Vagina (tissue), 2 donors: ENCODE results near the gene ZFP69. TPM values are rescaled to one million over a fixed set of nuclear protein-coding genes. Genes with fewer than 3 reads are reported as not detected.
"Not testable (repeated sequence)": the region's sequence is repeated elsewhere in the genome, so short reads cannot be mapped to it uniquely, and the experiment has no call there.

Experiments used
- DNase-seq, 2 donors: peaks; one replicate each; pipeline ENCODE4 v3.0.0-alpha.2; 2017; ENCODE audit errors: extremely low spot score in 2 of 2
- H3K27ac ChIP-seq: fragments of 200-600 bp; sonication (generic); one replicate; pipeline ENCODE4 v1.5.1; 2019
- H3K27me3 ChIP-seq: fragments of 200-600 bp; sonication (generic); one replicate; pipeline ENCODE4 v1.5.1; 2019
- H3K36me3 ChIP-seq, 2 donors: fragments of 200-600 bp; sonication (generic); one replicate each; pipeline ENCODE4 v1.5.1; 2017 to 2019
- H3K4me1 ChIP-seq: fragments of 200-600 bp; sonication (generic); one replicate; pipeline ENCODE4 v1.5.1; 2019
- H3K4me3 ChIP-seq, 2 donors: fragments of 200-600 bp; sonication (generic); 1 replicate in 1 of 2; 2 replicates in 1 of 2; pipeline ENCODE4 v1.5.1; 2016 to 2019
- H3K9me3 ChIP-seq: fragments of 200-600 bp; sonication (generic); one replicate; pipeline ENCODE4 v1.5.1; 2019
- POLR2A ChIP-seq, 2 donors: fragments of 450-650 bp; IDR thresholded peaks; one replicate each; pipeline ENCODE4 v1.6.1; 2017; ENCODE audit warnings: antibody characterized with exemption in 2 of 2, mild to moderate bottlenecking in 2 of 2, moderate library complexity in 2 of 2
- POLR2AphosphoS5 ChIP-seq, 2 donors: sonication (generic); formaldehyde crosslinking; IDR thresholded peaks; one replicate each; pipeline ENCODE4 v1.9.0; 2017; ENCODE audit warnings: antibody characterized with exemption in 2 of 2, mild to moderate bottlenecking in 2 of 2, low read depth in 1 of 2; ENCODE audit not compliant: insufficient read depth in 1 of 2
- intact Hi-C: fragments of 100-400 bp; cut with DNase I; formaldehyde crosslinking; loops from one replicate; pipeline ENCODE4 v1.15.1; 2023
- total RNA-seq: library from RNA; depleted of rRNA; stranded (reverse); fragments of >200 nt; gene quantifications from one replicate; pipeline ENCODE4 v1.2.3, GENCODE V29; 2016
- TF ChIP-seq, protein P1 (sequence below), 3 experiments: fragments of 450-650 bp in 2 of 3; fragments of 200-600 bp in 1 of 3; sonication (generic) in 1 of 3; IDR thresholded peaks; one replicate each; pipeline ENCODE4 v1.5.1; 2017 to 2019; ENCODE audit warnings: antibody characterized with exemption in 3 of 3, mild to moderate bottlenecking in 2 of 3, moderate library complexity in 2 of 3

Gene ZFP69
- total RNA-seq, 1 donor from 2014 or later, result 4.9 TPM

DNA sequence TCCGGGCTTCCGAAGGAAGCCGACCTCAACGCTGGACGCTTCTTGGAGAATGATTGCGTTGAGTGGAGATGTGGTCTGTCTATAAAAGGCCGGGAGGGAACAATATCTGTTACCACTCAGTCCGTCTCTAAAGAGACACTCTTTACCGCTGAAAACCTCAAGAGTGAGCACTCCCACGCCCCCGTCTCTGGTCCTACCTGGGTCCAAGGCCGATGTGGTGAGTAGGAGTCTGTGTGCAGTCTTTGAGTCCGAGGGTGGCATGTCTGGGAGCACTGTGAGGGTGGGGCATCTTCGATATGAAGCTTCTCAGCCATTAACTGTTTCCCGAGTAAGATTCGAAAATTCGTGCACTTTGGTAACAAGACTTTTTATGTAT lies 576 bp downstream of the ZFP69 start:
- intact Hi-C loops, result no loop called here
- no peak for DNase-seq
- TF ChIP-seq POLR2A (IDR thresholded peaks at IDR 0.05) (no peak), POLR2AphosphoS5 (IDR thresholded peaks at IDR 0.05; ENCODE audit: insufficient read depth in 1 of 2, low read depth in 1 of 2) (no peak)
- TF ChIP-seq, protein P1, sequence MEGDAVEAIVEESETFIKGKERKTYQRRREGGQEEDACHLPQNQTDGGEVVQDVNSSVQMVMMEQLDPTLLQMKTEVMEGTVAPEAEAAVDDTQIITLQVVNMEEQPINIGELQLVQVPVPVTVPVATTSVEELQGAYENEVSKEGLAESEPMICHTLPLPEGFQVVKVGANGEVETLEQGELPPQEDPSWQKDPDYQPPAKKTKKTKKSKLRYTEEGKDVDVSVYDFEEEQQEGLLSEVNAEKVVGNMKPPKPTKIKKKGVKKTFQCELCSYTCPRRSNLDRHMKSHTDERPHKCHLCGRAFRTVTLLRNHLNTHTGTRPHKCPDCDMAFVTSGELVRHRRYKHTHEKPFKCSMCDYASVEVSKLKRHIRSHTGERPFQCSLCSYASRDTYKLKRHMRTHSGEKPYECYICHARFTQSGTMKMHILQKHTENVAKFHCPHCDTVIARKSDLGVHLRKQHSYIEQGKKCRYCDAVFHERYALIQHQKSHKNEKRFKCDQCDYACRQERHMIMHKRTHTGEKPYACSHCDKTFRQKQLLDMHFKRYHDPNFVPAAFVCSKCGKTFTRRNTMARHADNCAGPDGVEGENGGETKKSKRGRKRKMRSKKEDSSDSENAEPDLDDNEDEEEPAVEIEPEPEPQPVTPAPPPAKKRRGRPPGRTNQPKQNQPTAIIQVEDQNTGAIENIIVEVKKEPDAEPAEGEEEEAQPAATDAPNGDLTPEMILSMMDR (IDR thresholded peaks at IDR 0.05), result no peak
- Histone ChIP-seq H3K27me3 (no peaks in the 10 kb centered on the region), H3K4me3 (peak overlapping the region; percentile 60 to 75), H3K9me3 (peaks cover 5% of the 10 kb centered on the region), H3K36me3 (no peaks in the 10 kb centered on the region), H3K27ac (peak overlapping the region; percentile 64), H3K4me1 (peaks cover 11% of the 10 kb centered on the region)

DNA sequence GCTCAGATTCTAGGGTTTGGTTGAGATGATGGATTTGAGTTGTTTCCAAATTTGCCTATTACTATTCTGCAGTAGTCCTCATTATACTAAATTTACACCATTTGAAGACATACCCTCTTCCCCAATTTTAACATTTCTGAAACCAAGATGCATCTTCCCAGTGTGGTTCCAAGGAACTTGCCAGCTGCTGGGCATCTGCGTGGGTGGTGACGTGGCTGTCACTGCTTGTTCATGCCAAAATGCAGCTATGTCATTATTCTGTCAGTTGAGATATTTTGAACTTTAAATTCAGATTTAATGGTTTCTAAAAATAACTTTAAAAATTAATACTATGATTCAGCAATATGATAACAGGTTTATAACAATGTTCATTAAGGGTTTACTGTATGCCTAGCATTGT lies 1.2 kb downstream of the ZFP69 start:
- Histone ChIP-seq H3K9me3 (peaks cover 5% of the 10 kb centered on the region), H3K4me3 (peak overlapping the region in 1 of 2 donors; percentile 75), H3K4me1 (peaks cover 11% of the 10 kb centered on the region), H3K27ac (no peak overlapping the region), H3K27me3 (no peaks in the 10 kb centered on the region), H3K36me3 (no peaks in the 10 kb centered on the region)
- TF ChIP-seq, protein P1 (IDR thresholded peaks at IDR 0.05), result no peak
- no peak for TF ChIP-seq POLR2A (IDR thresholded peaks at IDR 0.05)
- no peak for TF ChIP-seq POLR2AphosphoS5 (IDR thresholded peaks at IDR 0.05; ENCODE audit: insufficient read depth in 1 of 2, low read depth in 1 of 2)
- intact Hi-C loops, result no loop called here
- DNase-seq, result no peak

DNA sequence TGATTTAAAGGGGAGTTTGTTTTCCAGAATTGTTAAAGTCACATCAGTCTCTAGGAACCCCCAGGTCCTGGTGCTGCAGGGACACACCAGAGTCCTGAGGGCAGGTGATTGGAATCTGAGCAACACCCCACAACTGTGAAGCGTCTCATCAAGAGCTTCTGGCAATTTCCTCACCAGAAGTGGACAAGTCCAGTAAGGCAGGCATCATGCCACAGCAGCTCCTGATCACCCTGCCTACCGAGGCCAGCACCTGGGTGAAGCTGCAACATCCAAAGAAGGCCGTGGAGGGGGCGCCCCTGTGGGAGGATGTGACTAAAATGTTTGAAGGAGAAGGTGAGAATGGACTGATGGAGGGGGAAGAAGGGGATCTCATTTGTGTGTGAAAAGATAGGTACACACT lies 2.1 kb downstream of the ZFP69 start:
- peaks cover 0 to 3% of the 10 kb centered on the region in 2 donors for H3K36me3 ChIP-seq
- H3K4me3 ChIP-seq, result no peak overlapping the region
- no peaks in the 10 kb centered on the region for H3K27me3 ChIP-seq
- no peak for DNase-seq
- TF ChIP-seq POLR2A (IDR thresholded peaks at IDR 0.05), result no peak
- TF ChIP-seq POLR2AphosphoS5 (IDR thresholded peaks at IDR 0.05; ENCODE audit: insufficient read depth in 1 of 2, low read depth in 1 of 2), result no peak
- TF ChIP-seq, protein P1 (IDR thresholded peaks at IDR 0.05), result no peak
- peaks cover 11% of the 10 kb centered on the region for H3K4me1 ChIP-seq
- no peak overlapping the region for H3K27ac ChIP-seq
- intact Hi-C loops, result no loop called here
- H3K9me3 ChIP-seq, result peaks cover 5% of the 10 kb centered on the region

DNA sequence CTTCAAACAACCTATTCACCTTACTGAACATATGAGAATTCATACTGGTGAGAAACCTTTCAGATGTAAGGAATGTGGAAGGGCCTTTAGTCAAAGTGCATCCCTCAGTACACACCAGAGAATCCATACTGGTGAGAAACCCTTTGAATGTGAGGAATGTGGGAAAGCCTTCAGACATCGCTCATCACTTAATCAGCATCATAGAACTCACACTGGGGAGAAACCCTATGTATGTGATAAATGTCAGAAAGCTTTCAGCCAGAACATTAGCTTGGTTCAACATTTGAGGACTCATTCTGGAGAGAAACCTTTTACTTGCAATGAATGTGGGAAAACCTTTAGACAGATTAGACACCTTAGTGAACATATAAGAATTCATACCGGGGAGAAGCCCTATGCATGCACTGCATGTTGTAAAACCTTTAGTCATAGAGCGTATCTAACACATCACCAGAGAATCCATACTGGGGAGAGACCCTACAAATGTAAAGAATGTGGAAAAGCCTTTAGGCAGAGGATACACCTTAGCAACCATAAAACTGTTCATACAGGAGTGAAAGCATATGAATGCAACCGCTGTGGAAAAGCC lies 18.3 kb downstream of the ZFP69 start:
- DNase-seq, result no peak
- Histone ChIP-seq H3K27ac (no peak overlapping the region), H3K36me3 (peaks cover 3 to 67% of the 10 kb centered on the region in 2 donors), H3K4me1 (no peaks in the 10 kb centered on the region), H3K4me3 (no peak overlapping the region), H3K9me3 (peaks cover 32% of the 10 kb centered on the region), H3K27me3 (no peaks in the 10 kb centered on the region)
- intact Hi-C loops, result no loop called here
- TF ChIP-seq, protein P1 (IDR thresholded peaks at IDR 0.05), result no peak
- TF ChIP-seq POLR2A (IDR thresholded peaks at IDR 0.05), result no peak
- no peak for TF ChIP-seq POLR2AphosphoS5 (IDR thresholded peaks at IDR 0.05; ENCODE audit: insufficient read depth in 1 of 2, low read depth in 1 of 2)

DNA sequence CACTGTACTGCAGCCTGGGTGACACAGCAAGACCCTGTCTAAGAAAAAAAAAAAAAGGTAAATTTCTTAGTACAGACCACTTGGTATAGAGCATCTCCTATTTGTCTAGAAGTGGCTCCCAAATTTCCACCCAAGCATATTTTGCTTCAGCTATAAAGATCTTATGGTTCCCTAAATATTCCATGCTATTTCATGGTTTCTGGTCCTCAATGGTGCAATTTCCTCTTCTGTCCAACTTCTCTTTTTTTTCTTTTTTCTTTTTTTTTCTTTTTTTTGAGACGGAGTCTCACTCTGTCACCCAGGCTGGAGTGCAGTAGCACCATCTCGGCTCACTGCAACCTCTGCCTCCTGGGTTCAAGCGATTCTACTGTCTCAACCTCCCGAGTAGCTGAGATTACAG lies 25.6 kb downstream of the ZFP69 start:
- intact Hi-C loops, H3K4me1 ChIP-seq, H3K27ac ChIP-seq, H3K27me3 ChIP-seq, H3K4me3 ChIP-seq, DNase-seq: not testable (repeated sequence)
- Histone ChIP-seq H3K36me3 (peaks cover 0 to 14% of the 10 kb centered on the region in 2 donors), H3K9me3 (peaks cover 18% of the 10 kb centered on the region)
